PC-9 (cell line): ENCODE measurements around the gene CROT. TPM values are rescaled to one million over a fixed set of nuclear protein-coding genes. Genes with fewer than 3 reads are reported as not detected.

Experiments used
- BruUV-seq: library from RNA; stranded (reverse); fragments of 400-500 nt; replicated peaks from 2 replicates; lab custom pipeline; 2021; lab: Mats Ljungman, UMichigan
- CTCF ChIA-PET: fragments of 300-600 bp; sonication (Branson Sonifier 250); formaldehyde crosslinking; loops from one replicate; lab custom pipeline; 2022; ENCODE audit warnings: antibody characterized with exemption; lab: Charles Lee
- POLR2A ChIA-PET: fragments of 300-600 bp; sonication (Branson Sonifier 250); formaldehyde crosslinking; loops from one replicate; lab custom pipeline; 2022; ENCODE audit warnings: antibody characterized with exemption; ENCODE audit not compliant: unreplicated experiment; lab: Charles Lee
- DNase-seq, 2 experiments: peaks; one replicate each; pipeline versions ENCODE4 v3.0.0 to v3.0.0-alpha.2; 2015 to 2022; ENCODE audit warnings: mixed read lengths in 1 of 2
- H2AFZ ChIP-seq: fragments of 200-600 bp; sonication (generic); 2 replicates; pipeline ENCODE4 v1.8.1; 2017; ENCODE audit warnings: antibody characterized with exemption
- H3F3A ChIP-seq: fragments of 200-600 bp; sonication (generic); 2 replicates; pipeline ENCODE4 v1.8.1; 2017; ENCODE audit warnings: antibody characterized with exemption, mild to moderate bottlenecking, low read depth; ENCODE audit not compliant: insufficient read depth
- H3K27ac ChIP-seq: fragments of 200-600 bp; sonication (generic); 2 replicates; pipeline ENCODE4 v1.6.1; 2016; ENCODE audit warnings: mixed run types
- H3K27me3 ChIP-seq: fragments of 200-600 bp; sonication (generic); 2 replicates; pipeline ENCODE4 v1.6.1; 2016; ENCODE audit warnings: low read depth, mixed run types; ENCODE audit not compliant: insufficient read depth
- H3K36me3 ChIP-seq: fragments of 200-600 bp; sonication (generic); 2 replicates; pipeline ENCODE4 v1.6.1; 2016; ENCODE audit warnings: low read depth, mixed run types
- H3K4me1 ChIP-seq: fragments of 200-600 bp; sonication (generic); replicated peaks from 2 replicates; pipeline ENCODE4 v1.6.1; 2016; ENCODE audit warnings: mixed run types; ENCODE audit not compliant: insufficient read depth
- H3K4me2 ChIP-seq: fragments of 200-600 bp; sonication (generic); 2 replicates; pipeline ENCODE4 v1.6.1; 2017; ENCODE audit warnings: mixed run types
- H3K4me3 ChIP-seq: fragments of 200-600 bp; sonication (generic); 2 replicates; pipeline ENCODE4 v1.6.1; 2016; ENCODE audit warnings: mixed run types
- H3K79me2 ChIP-seq: fragments of 200-600 bp; sonication (generic); 2 replicates; pipeline ENCODE4 v1.6.1; 2017; ENCODE audit warnings: low read depth, mixed run types
- H3K9me2 ChIP-seq: fragments of 200-600 bp; sonication (generic); 2 replicates; pipeline ENCODE4 v1.8.1; 2017; ENCODE audit warnings: mild to moderate bottlenecking; ENCODE audit not compliant: insufficient read depth
- H3K9me3 ChIP-seq: fragments of 200-600 bp; sonication (generic); 2 replicates; pipeline ENCODE4 v1.8.1; 2016; ENCODE audit warnings: low read depth; ENCODE audit not compliant: insufficient read depth
- H4K20me1 ChIP-seq: fragments of 200-600 bp; sonication (generic); 2 replicates; pipeline ENCODE4 v1.8.1; 2017; ENCODE audit not compliant: insufficient read depth
- EZH2 ChIP-seq: fragments of 200-600 bp; sonication (generic); IDR thresholded peaks from 2 replicates; pipeline ENCODE4 v1.8.0; 2017; ENCODE audit warnings: antibody characterized with exemption, low read depth
- intact Hi-C: fragments of 100-400 bp; cut with micrococcal nuclease; formaldehyde crosslinking; loops from one replicate; pipeline ENCODE4 v1.10.0; 2022; ENCODE audit not compliant: unreplicated experiment
- total RNA-seq: library from RNA; stranded (reverse); gene quantifications from 2 replicates; pipeline ENCODE4 v1.2.3, GENCODE V29; 2021
- TF ChIP-seq, protein P1 (sequence below): fragments of 200-600 bp; sonication (generic); conservative IDR thresholded peaks from 2 replicates; pipeline ENCODE4 v1.6.1; 2017; ENCODE audit warnings: mixed run types, antibody characterized with exemption, mild to moderate bottlenecking, moderate library complexity

The CROT gene
- total RNA-seq, 1 experiment from 2014 or later, result 15.2 TPM

DNA sequence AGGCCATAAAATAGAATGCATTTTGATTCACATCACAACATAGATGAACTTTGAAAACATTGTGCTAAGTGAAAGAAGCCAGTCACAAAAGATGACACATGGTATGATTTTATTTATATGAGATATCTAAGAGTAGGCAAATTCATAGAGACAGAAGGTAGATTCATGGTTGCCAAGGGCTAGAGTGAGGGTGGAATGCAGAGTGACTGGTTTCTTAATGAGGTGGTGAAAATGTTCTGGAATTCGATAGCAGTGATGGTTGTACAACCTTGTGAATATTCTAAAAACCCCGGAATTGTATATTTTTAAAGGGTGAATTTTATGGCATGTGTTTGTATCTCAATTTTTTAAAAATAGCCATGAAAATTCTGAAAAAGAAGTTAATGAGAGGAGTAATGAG is 87.1 kb downstream of the CROT start:
- Histone ChIP-seq H4K20me1 (no peaks in the 10 kb centered on the region), H3K36me3 (no peaks in the 10 kb centered on the region), H3K4me3 (no peak overlapping the region), H3K4me2 (no peak overlapping the region), H3K27me3 (no peaks in the 10 kb centered on the region), H3K4me1 (peaks cover 4% of the 10 kb centered on the region; the same call in 1 of the 2 replicates), H3F3A (no peaks in the 10 kb centered on the region), H3K27ac (no peak overlapping the region), H3K9me3 (no peaks in the 10 kb centered on the region), H3K79me2 (no peaks in the 10 kb centered on the region), H3K9me2 (no peaks in the 10 kb centered on the region), H2AFZ (no peak overlapping the region)
- TF ChIP-seq, protein P1, sequence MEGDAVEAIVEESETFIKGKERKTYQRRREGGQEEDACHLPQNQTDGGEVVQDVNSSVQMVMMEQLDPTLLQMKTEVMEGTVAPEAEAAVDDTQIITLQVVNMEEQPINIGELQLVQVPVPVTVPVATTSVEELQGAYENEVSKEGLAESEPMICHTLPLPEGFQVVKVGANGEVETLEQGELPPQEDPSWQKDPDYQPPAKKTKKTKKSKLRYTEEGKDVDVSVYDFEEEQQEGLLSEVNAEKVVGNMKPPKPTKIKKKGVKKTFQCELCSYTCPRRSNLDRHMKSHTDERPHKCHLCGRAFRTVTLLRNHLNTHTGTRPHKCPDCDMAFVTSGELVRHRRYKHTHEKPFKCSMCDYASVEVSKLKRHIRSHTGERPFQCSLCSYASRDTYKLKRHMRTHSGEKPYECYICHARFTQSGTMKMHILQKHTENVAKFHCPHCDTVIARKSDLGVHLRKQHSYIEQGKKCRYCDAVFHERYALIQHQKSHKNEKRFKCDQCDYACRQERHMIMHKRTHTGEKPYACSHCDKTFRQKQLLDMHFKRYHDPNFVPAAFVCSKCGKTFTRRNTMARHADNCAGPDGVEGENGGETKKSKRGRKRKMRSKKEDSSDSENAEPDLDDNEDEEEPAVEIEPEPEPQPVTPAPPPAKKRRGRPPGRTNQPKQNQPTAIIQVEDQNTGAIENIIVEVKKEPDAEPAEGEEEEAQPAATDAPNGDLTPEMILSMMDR, result no peak
- TF ChIP-seq EZH2, result no peak
- intact Hi-C loops, result no loop called here
- no TSS peak for BruUV-seq
- CTCF ChIA-PET, result no interaction called here
- POLR2A ChIA-PET, result no interaction called here
- DNase-seq, result no peak

DNA sequence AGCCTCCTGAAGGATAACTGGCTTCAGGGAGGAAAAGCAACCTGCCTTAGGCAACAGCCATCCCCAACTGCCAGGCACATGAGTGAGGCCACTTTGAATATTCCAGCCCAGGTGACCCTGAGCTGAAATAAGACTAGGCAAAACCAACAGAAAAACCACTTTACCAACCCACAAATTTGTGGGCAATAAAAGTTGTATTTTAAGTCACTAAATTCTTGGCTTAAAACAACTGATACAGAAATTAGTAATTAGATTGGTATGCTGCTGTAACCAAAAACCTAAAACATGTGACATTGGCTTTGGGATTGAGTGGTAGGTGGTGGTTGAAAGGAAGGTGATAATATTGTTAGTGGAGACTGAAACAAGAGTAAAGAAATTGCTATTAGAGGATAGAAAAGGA is 90.1 kb downstream of the CROT start:
- Histone ChIP-seq H3K27ac (no peak overlapping the region), H3K9me2 (no peaks in the 10 kb centered on the region), H3K4me3 (no peak overlapping the region), H3K4me2 (no peak overlapping the region), H4K20me1 (no peaks in the 10 kb centered on the region), H3F3A (no peaks in the 10 kb centered on the region), H3K79me2 (no peaks in the 10 kb centered on the region), H3K27me3 (no peaks in the 10 kb centered on the region), H2AFZ (no peak overlapping the region), H3K9me3 (no peaks in the 10 kb centered on the region), H3K36me3 (no peaks in the 10 kb centered on the region), H3K4me1 (peaks cover 4% of the 10 kb centered on the region; the same call in 1 of the 2 replicates)
- TF ChIP-seq, protein P1, result no peak
- no peak for TF ChIP-seq EZH2
- BruUV-seq, result no TSS peak
- DNase-seq, result peak in 1 of 2 experiments; percentile 10
- intact Hi-C loops, result no loop called here
- ChIA-PET CTCF (no interaction called here), POLR2A (interaction anchor here (0.7 kb wide), 1 partner anchor 1269 kb away, joined by 4 read pairs; no protein-coding TSS in a partner anchor)

DNA sequence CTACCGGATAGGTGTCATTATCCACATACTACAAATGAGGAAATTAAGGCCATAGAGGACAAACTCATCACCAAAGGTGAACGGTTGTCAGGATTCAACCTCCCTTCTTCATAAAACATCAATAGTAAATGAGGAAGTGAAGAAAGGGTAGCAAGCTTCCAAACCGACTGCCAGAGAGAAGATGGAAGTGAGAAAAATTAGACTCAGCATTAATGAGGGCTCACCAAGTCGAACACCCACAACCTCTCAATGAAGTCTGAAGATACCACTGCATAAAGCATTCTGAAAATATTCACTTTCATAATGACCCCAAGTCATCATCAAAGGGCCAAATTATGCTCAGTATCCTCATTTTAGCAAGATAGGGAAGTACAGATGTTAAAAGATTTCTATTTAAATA is 100.4 kb downstream of the CROT start:
- H3K4me2 ChIP-seq, result no peak overlapping the region
- DNase-seq, result no peak
- H2AFZ ChIP-seq, result no peak overlapping the region
- H3K79me2 ChIP-seq, result no peaks in the 10 kb centered on the region
- H4K20me1 ChIP-seq, result no peaks in the 10 kb centered on the region
- H3K9me3 ChIP-seq, result no peaks in the 10 kb centered on the region
- no peak overlapping the region for H3K4me3 ChIP-seq
- H3K36me3 ChIP-seq, result no peaks in the 10 kb centered on the region
- H3K27me3 ChIP-seq, result no peaks in the 10 kb centered on the region
- no peaks in the 10 kb centered on the region for H3F3A ChIP-seq
- intact Hi-C loops, result no loop called here
- no peaks in the 10 kb centered on the region for H3K9me2 ChIP-seq
- no peaks in the 10 kb centered on the region for H3K4me1 ChIP-seq
- POLR2A ChIA-PET, result no interaction called here
- BruUV-seq, result no TSS peak
- CTCF ChIA-PET, result no interaction called here
- TF ChIP-seq, protein P1, result no peak
- TF ChIP-seq EZH2, result no peak
- H3K27ac ChIP-seq, result no peak overlapping the region
